SK-N-SH (cell line): ENCODE data around the gene BAIAP2L1. TPM values are rescaled to one million over a fixed set of nuclear protein-coding genes. Genes with fewer than 3 reads are reported as not detected.

ENCODE experiments used
- CTCF ChIA-PET: fragments of 300-600, 350-600 bp; formaldehyde crosslinking; extraction: SDS; loops from one replicate; lab custom pipeline; 2021; lab: Yijun Ruan, JAX
- POLR2A ChIA-PET: fragments of 350-600 bp; sonication (Branson Sonifier 250); formaldehyde crosslinking; extraction: SDS; loops from one replicate; lab custom pipeline; 2020; ENCODE audit warnings: antibody characterized with exemption, inconsistent platforms; lab: Yijun Ruan, JAX
- DNase-seq: peaks from one replicate; pipeline ENCODE4 v3.0.0; 2012
- H2AFZ ChIP-seq: fragments of 200-600 bp; sonication (generic); 2 replicates; pipeline ENCODE4 v1.8.1; 2016; ENCODE audit warnings: antibody characterized with exemption, mild to moderate bottlenecking, low read depth
- H3F3A ChIP-seq: fragments of 200-600 bp; sonication (generic); replicated peaks from 2 replicates; pipeline ENCODE3; 2016; ENCODE audit warnings: antibody characterized with exemption, mild to moderate bottlenecking; ENCODE audit not compliant: insufficient read depth
- H3K27ac ChIP-seq, 2 experiments: fragments of 200-500 bp in 1 of 2; fragments of 200-600 bp in 1 of 2; sonication (Bioruptor generic) in 1 of 2; sonication (generic), shearing (Covaris generic) in 1 of 2; 2 replicates each; pipeline versions ENCODE4 v1.5.1 to v1.6.1; 2014 to 2016; ENCODE audit warnings: low read depth in 2 of 2, inconsistent platforms in 1 of 2, low read length in 1 of 2, mild to moderate bottlenecking in 1 of 2, mixed read lengths in 1 of 2
- H3K27me3 ChIP-seq: fragments of 200-600 bp; sonication (generic), shearing (Covaris generic); 2 replicates; pipeline ENCODE4 v1.6.1; 2016; ENCODE audit warnings: mixed run types; ENCODE audit not compliant: insufficient read depth
- H3K36me3 ChIP-seq, 2 experiments: fragments of 200-500 bp in 1 of 2; fragments of 200-600 bp in 1 of 2; sonication (Bioruptor generic) in 1 of 2; sonication (generic) in 1 of 2; replicated peaks in 1 of 2; 2 replicates each; pipeline versions ENCODE3 to v1.5.1; 2014 to 2016; ENCODE audit warnings: low read length in 1 of 2, mild to moderate bottlenecking in 1 of 2; ENCODE audit not compliant: insufficient read depth in 2 of 2, control insufficient read depth in 1 of 2
- H3K4me1 ChIP-seq, 2 experiments: fragments of 200-500 bp in 1 of 2; fragments of 200-600 bp in 1 of 2; sonication (Bioruptor generic) in 1 of 2; sonication (generic), shearing (Covaris generic) in 1 of 2; 2 replicates each; pipeline versions ENCODE4 v1.5.1 to v1.6.1; 2014 to 2016; ENCODE audit warnings: low read depth in 1 of 2, low read length in 1 of 2, mixed run types in 1 of 2; ENCODE audit not compliant: insufficient read depth in 2 of 2, control insufficient read depth in 1 of 2
- H3K4me2 ChIP-seq: fragments of 200-600 bp; sonication (generic), shearing (Covaris generic); 2 replicates; pipeline ENCODE4 v1.6.1; 2017; ENCODE audit warnings: mixed run types
- H3K4me3 ChIP-seq, 2 experiments: fragments of 200-500 bp in 1 of 2; fragments of 200-600 bp in 1 of 2; sonication (Bioruptor generic) in 1 of 2; sonication (generic), shearing (Covaris generic) in 1 of 2; 2 replicates each; pipeline versions ENCODE4 v1.5.1 to v1.8.1; 2014 to 2016; ENCODE audit warnings: low read depth in 2 of 2, inconsistent platforms in 1 of 2, low read length in 1 of 2, mild to moderate bottlenecking in 1 of 2, mixed read lengths in 1 of 2, moderate library complexity in 1 of 2
- H3K79me2 ChIP-seq: fragments of 200-600 bp; sonication (generic); 2 replicates; pipeline ENCODE4 v1.8.1; 2017; ENCODE audit warnings: mild to moderate bottlenecking; ENCODE audit not compliant: insufficient read depth
- H3K9ac ChIP-seq: fragments of 200-600 bp; sonication (generic); 2 replicates; pipeline ENCODE4 v1.6.1; 2017; ENCODE audit warnings: mixed run types
- H3K9me2 ChIP-seq: fragments of 200-600 bp; sonication (generic); 2 replicates; pipeline ENCODE4 v1.6.1; 2017; ENCODE audit warnings: mixed run types
- H3K9me3 ChIP-seq: fragments of 200-600 bp; sonication (generic); 2 replicates; pipeline ENCODE4 v1.6.1; 2017; ENCODE audit warnings: mixed run types, mild to moderate bottlenecking, moderate library complexity
- H4K20me1 ChIP-seq: fragments of 200-600 bp; sonication (generic); 2 replicates; pipeline ENCODE4 v1.6.1; 2017; ENCODE audit warnings: mild to moderate bottlenecking, mixed run types; ENCODE audit not compliant: insufficient read depth
- CTCF ChIP-seq: fragments of 200-600 bp; sonication (generic); IDR thresholded peaks from 2 replicates; pipeline ENCODE4 v1.6.1; 2017; ENCODE audit warnings: antibody characterized with exemption, mild to moderate bottlenecking, moderate library complexity
- FOXJ3 ChIP-seq: sonication (generic); formaldehyde crosslinking; IDR thresholded peaks from 2 replicates; pipeline ENCODE4 v1.5.1; 2020; ENCODE audit warnings: mild to moderate bottlenecking, missing genetic modification reagents
- GABPA ChIP-seq: IDR thresholded peaks from 2 replicates; pipeline ENCODE4 v1.4.0; 2012; ENCODE audit warnings: low read depth, mild to moderate bottlenecking
- JUND ChIP-seq: IDR thresholded peaks from 2 replicates; pipeline ENCODE4 v1.4.0; 2012
- MAX ChIP-seq: IDR thresholded peaks from 2 replicates; pipeline ENCODE4 v1.4.0; 2012; ENCODE audit warnings: low read depth
- RAD21 ChIP-seq: IDR thresholded peaks from 2 replicates; pipeline ENCODE4 v1.6.1; 2012; ENCODE audit warnings: mild to moderate bottlenecking, low read length
- REST ChIP-seq: IDR thresholded peaks from 2 replicates; pipeline ENCODE4 v1.6.1; 2012; ENCODE audit warnings: mild to moderate bottlenecking, low read depth, low read length, moderate library complexity
- RXRA ChIP-seq: IDR thresholded peaks from 2 replicates; pipeline ENCODE4 v1.4.0; 2012; ENCODE audit warnings: low read depth, mild to moderate bottlenecking, borderline replicate concordance
- TAF1 ChIP-seq: IDR thresholded peaks from 2 replicates; pipeline ENCODE4 v1.6.1; 2012; ENCODE audit warnings: low read depth, mild to moderate bottlenecking, low read length, moderate library complexity, borderline replicate concordance
- USF1 ChIP-seq: IDR thresholded peaks from 2 replicates; pipeline ENCODE4 v1.4.0; 2012; ENCODE audit warnings: low read depth, borderline replicate concordance
- WGBS: methylation state at CpG from one replicate; pipeline ENCODE4 v1.1.6; 2017; ENCODE audit warnings: low lambda C conversion rate; 5-methylcytosine and 5-hydroxymethylcytosine counted together
- polyA plus RNA-seq, 3 experiments: library from polyadenylated mRNA; depleted of rRNA; stranded (reverse); fragments of >200 nt; gene quantifications; 2 replicates each; pipeline ENCODE4 v1.2.3, GENCODE V29; 2012

BAIAP2L1 gene
- polyA plus RNA-seq, 1 of the 3 experiments (the other 2 are of a cell fraction), result 8.8 TPM

DNA sequence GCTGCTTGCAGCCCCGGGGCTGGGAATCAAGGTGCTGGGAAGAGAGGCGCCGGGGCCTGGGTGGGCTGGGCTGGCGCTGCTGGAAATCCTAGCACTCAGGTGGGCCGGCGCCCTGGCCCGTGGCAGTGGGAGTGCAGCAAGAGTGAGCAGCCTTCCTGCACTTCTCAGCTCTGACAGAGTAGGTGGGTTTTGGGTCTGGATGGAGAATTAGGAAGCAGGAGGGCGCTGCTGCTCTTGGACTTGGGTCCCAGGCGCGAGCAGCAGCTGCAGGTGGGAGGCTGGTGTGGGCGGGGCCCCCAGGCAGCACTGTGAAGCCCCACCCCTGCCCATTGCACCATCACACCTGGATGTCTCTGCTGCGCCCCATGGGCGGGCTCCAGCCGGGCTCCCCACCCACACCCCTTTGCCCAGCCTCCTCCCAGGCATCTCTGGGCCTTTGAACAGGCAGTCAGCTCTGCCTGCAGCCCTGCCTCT is 113.4 kb downstream of the BAIAP2L1 start:
- Histone ChIP-seq H3K36me3 (peaks cover 15 to 39% of the 10 kb centered on the region in 2 experiments), H3K27ac (no peak overlapping the region), H3K79me2 (peaks cover 100% of the 10 kb centered on the region), H3K4me2 (peak overlapping the region; percentile 96; the same call in 1 of the 2 replicates), H3K4me1 (peaks cover 35 to 43% of the 10 kb centered on the region in 2 experiments; a peak in 3 of 4 replicates), H3K9ac (no peak overlapping the region), H4K20me1 (peaks cover 87% of the 10 kb centered on the region), H3K9me2 (no peaks in the 10 kb centered on the region), H3K4me3 (no peak overlapping the region)
- POLR2A ChIA-PET, result interaction anchor here (0.6 kb wide), 1 partner anchor 34 kb away, joined by 4 read pairs; no protein-coding TSS in a partner anchor
- 100% methylated on average over 11 of the region's 14 CpGs for WGBS
- no peak for DNase-seq
- CTCF ChIA-PET, result interaction anchor here (4.0 kb wide), 1 partner anchor 114 kb away, joined by 14 read pairs; the partner anchor contains the start of gene BAIAP2L1
- TF ChIP-seq CTCF (no peak), JUND (no peak)
- TF ChIP-seq, all 33 proteins: peak for 0
- Histone ChIP-seq H3K27me3 (no peaks in the 10 kb centered on the region), H3F3A (peaks cover 11% of the 10 kb centered on the region), H2AFZ (no peak overlapping the region), H3K9me3 (no peaks in the 10 kb centered on the region)

- H3F3A ChIP-seq, result peaks cover 10% of the 10 kb centered on the region
- no peaks in the 10 kb centered on the region for H3K9me3 ChIP-seq
- H3K36me3 ChIP-seq, result peaks cover 9 to 33% of the 10 kb centered on the region in 2 experiments
- H3K9ac ChIP-seq, result peak overlapping the region; percentile 96; the same call in 1 of the 2 replicates
- CTCF ChIA-PET, result no interaction called here
- TF ChIP-seq FOXJ3 (CRISPR knock-in tag), result no peak
- TF ChIP-seq TAF1, result no peak
- TF ChIP-seq REST, result no peak
- no peak for TF ChIP-seq RXRA
- no peak for TF ChIP-seq GABPA
- no peak for TF ChIP-seq USF1
- TF ChIP-seq MAX, result no peak
- TF ChIP-seq RAD21, result no peak
- TF ChIP-seq JUND, result no peak
- DNase-seq, result peak; percentile 34
- H4K20me1 ChIP-seq, result peaks cover 80% of the 10 kb centered on the region
- H3K9me2 ChIP-seq, result no peaks in the 10 kb centered on the region
- peak overlapping the region; percentile 96 for H3K4me2 ChIP-seq
- 0 out of 4 replicates have a peak overlapping the region, but pooled peaks of 1 of the 2 experiments have one; percentile 92 for H3K4me3 ChIP-seq
- H3K79me2 ChIP-seq, result peaks cover 100% of the 10 kb centered on the region
- no peak overlapping the region for H2AFZ ChIP-seq
- peaks cover 35 to 48% of the 10 kb centered on the region in 2 experiments; a peak in 3 of 4 replicates for H3K4me1 ChIP-seq
- H3K27ac ChIP-seq, result peak overlapping the region in 1 of 2 experiments; percentile 53; a peak in 3 of 4 replicates
- H3K27me3 ChIP-seq, result no peaks in the 10 kb centered on the region
- POLR2A ChIA-PET, result no interaction called here
- 91% methylated on average over 19 of the region's 21 CpGs for WGBS
These were observed 114.0 kb downstream of the BAIAP2L1 start for GRCh38 chr7:98286701-98287485.
